HFFc6 (cell line): ENCODE results near the gene TLCD3B. TPM values are rescaled to one million over a fixed set of nuclear protein-coding genes. Genes with fewer than 3 reads are reported as not detected.

Experiments used
- DNase-seq: peaks from one replicate; pipeline ENCODE4 v3.0.0-alpha.2; 2018
- H3K27ac Mint-ChIP-seq: 2 replicates; pipeline ENCODE4 v1.8.0; 2020; ENCODE audit warnings: mild to moderate bottlenecking, mixed read lengths
- H3K27me3 Mint-ChIP-seq: 2 replicates; pipeline ENCODE4 v1.8.0; 2021; ENCODE audit warnings: mild to moderate bottlenecking, moderate library complexity, mixed read lengths; ENCODE audit not compliant: insufficient read depth
- H3K36me3 Mint-ChIP-seq: 2 replicates; pipeline ENCODE4 v1.8.0; 2021; ENCODE audit warnings: low read depth, mixed read lengths
- H3K4me1 Mint-ChIP-seq: 2 replicates; pipeline ENCODE4 v1.8.0; 2020; ENCODE audit warnings: low read depth, mixed read lengths
- H3K4me3 Mint-ChIP-seq: 2 replicates; pipeline ENCODE4 v1.8.0; 2020; ENCODE audit warnings: mild to moderate bottlenecking, moderate library complexity, mixed read lengths
- H3K9me3 Mint-ChIP-seq: 2 replicates; pipeline ENCODE4 v1.8.0; 2020; ENCODE audit warnings: mild to moderate bottlenecking, mixed read lengths
- total RNA-seq, 6 experiments: library from RNA; stranded (reverse); fragmentation: NEBNext Ultra II Directional; extraction: Animal tissue kit (Norgen Biotek cat#: 25700); gene quantifications; 2 replicates in 1 of 6; 3 replicates in 5 of 6; pipeline ENCODE4 v1.2.3, GENCODE V29; 2021
- TF ChIP-seq, protein P1 (sequence below): fragments of 200-600 bp; sonication (generic); IDR thresholded peaks from 2 replicates; pipeline ENCODE4 v1.5.0; 2021; ENCODE audit warnings: antibody characterized with exemption, mild to moderate bottlenecking

Gene TLCD3B
- total RNA-seq, 6 experiments from 2014 or later: 0.28 to 0.39 (median 0.33) TPM; not detected in 2

DNA sequence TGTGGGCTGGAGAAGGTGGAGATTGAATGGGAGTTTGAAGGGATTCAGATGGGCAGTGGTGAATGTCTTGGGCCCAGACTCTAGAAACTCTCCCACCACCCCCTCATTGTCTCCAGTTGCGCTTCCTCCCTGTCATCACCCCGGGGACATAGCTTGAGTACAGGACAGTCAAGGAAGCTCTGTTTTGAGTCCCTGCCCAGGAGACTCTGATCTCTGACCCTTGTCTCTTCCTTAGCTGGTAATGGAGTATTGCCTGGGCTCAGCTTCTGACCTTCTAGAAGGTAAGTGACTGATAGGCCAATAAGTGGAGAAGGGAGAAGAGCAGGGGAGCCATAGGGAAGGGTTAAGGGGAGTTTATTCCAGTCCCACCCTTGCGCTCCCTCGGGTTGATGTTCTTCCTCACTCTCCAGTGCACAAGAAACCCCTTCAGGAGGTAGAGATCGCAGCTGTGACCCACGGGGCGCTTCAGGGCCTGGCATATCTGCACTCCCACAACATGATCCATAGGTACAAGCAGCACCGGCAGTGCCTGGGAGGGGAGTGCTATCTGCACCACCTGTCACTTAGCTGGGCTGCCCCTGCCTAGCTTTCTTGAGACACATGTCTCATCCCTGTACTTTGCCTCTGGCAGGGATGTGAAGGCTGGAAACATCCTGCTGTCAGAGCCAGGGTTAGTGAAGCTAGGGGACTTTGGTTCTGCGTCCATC lies 52.4 kb downstream of the TLCD3B start:
- Mint-ChIP-seq H3K36me3 (peaks cover 19% of the 10 kb centered on the region), H3K9me3 (no peaks in the 10 kb centered on the region; the same call in 1 of the 2 replicates)
- DNase-seq: no peak

DNA sequence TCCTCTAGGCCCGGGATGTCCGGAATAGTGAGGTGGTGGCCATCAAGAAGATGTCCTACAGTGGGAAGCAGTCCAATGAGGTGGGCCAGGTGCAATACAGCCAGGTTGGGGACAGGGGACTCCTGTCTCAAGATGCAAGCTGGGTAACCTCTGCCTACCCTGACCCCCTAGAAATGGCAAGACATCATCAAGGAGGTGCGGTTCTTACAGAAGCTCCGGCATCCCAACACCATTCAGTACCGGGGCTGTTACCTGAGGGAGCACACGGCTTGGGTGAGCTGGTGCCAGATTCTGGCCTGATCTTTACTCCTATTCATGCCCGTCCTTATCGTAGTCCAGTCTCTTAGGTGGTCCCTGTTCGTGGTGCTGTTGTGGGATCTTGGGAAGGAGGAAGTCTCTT lies 53.0 kb downstream of the TLCD3B start:
- Mint-ChIP-seq H3K9me3 (peaks cover 5% of the 10 kb centered on the region; the same call in 1 of the 2 replicates), H3K4me1 (peaks cover 32% of the 10 kb centered on the region), H3K27me3 (peaks cover 8% of the 10 kb centered on the region; the same call in 1 of the 2 replicates), H3K36me3 (peaks cover 20% of the 10 kb centered on the region), H3K4me3 (no peak overlapping the region), H3K27ac (no peak overlapping the region)
- no peak for DNase-seq
- TF ChIP-seq, protein P1, sequence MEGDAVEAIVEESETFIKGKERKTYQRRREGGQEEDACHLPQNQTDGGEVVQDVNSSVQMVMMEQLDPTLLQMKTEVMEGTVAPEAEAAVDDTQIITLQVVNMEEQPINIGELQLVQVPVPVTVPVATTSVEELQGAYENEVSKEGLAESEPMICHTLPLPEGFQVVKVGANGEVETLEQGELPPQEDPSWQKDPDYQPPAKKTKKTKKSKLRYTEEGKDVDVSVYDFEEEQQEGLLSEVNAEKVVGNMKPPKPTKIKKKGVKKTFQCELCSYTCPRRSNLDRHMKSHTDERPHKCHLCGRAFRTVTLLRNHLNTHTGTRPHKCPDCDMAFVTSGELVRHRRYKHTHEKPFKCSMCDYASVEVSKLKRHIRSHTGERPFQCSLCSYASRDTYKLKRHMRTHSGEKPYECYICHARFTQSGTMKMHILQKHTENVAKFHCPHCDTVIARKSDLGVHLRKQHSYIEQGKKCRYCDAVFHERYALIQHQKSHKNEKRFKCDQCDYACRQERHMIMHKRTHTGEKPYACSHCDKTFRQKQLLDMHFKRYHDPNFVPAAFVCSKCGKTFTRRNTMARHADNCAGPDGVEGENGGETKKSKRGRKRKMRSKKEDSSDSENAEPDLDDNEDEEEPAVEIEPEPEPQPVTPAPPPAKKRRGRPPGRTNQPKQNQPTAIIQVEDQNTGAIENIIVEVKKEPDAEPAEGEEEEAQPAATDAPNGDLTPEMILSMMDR: no peak

More for the DNA sequence above, 52.4 kb downstream of the TLCD3B start:
- peaks cover 33% of the 10 kb centered on the region for H3K4me1 Mint-ChIP-seq
- no peak overlapping the region for H3K4me3 Mint-ChIP-seq
- H3K27me3 Mint-ChIP-seq: peaks cover 7% of the 10 kb centered on the region
- TF ChIP-seq, protein P1: no peak
- H3K27ac Mint-ChIP-seq: no peak overlapping the region

DNA sequence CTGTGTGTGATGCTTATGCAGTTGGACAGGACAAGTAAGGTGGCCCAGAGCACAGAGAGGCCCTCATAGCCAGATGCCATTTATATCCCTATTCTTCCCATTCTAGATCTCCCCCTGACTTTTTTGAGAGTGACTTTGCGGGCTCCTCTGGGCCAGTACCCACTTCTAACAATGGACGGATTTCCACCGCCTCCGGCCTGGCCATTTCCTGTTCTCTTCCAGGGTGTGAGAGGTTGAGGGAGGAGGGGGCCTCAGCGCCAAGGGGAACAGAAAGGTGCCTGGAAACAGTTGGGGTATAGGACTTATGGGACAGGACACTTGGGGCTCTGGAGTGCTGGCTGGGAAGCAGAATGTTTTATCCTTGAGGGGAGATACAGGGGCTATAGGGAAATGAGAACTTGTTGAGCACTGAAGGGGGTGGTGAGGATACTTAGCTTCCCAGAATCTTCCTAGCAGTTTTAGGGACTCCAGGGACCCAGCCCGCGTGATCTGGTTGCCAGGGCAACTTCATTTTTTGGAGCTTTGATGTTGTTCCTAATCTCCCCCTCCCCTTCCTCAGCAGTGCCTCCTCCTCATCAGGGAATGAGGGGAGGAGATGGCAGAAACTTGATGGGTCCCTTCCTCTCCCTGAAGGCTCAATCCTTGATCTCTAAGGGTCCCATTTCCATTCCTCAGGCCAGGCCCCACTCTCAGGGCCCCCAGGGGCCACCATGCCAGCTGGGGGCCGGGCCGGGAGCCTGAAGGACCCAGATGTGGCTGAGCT lies 53.8 kb downstream of the TLCD3B start:
- peaks cover 34% of the 10 kb centered on the region for H3K4me1 Mint-ChIP-seq
- H3K9me3 Mint-ChIP-seq: peaks cover 6% of the 10 kb centered on the region; the same call in 1 of the 2 replicates
- peaks cover 29% of the 10 kb centered on the region for H3K36me3 Mint-ChIP-seq
- TF ChIP-seq, protein P1: no peak
- H3K4me3 Mint-ChIP-seq: peak overlapping the region; percentile 93; the same call in 1 of the 2 replicates
- no peak overlapping the region; the same call in 1 of the 2 replicates for H3K27ac Mint-ChIP-seq
- peaks cover 8% of the 10 kb centered on the region; the same call in 1 of the 2 replicates for H3K27me3 Mint-ChIP-seq
- DNase-seq: no peak

DNA sequence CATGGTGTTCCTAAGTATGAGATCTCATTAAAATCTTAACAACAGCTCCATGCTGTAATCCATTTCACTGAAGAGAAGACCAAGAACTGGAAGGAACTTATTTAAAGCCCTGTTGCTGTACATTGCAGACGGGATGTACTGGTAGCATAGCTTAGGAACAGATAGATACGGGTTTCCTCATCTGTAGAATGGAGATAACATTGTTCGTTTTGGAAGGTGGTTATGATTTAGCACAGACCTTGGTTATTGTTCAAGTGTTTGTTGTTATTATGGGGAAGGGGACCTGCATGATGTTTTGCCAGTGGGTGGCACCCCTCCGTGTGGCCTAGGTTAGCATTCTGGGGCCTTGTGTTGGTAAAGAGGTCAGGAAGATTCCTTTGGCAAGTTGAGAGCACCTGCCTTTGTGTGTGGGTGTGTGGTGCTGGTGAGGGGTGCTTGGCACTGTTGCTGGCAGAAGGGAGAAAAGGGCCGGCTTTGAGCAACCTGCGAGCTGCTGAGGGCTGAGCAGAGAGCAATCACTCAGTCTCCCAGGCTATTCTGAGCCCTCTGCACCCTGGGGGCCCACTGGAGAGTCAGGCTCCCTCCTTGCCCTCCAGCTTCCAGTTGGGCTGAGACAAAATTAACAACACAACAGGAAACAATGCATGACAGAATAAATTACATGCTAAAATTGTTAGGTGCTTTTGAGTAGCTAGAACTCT lies 55.1 kb downstream of the TLCD3B start:
- no peak for DNase-seq
- TF ChIP-seq, protein P1: no peak
- peaks cover 6% of the 10 kb centered on the region; the same call in 1 of the 2 replicates for H3K9me3 Mint-ChIP-seq
- H3K27ac Mint-ChIP-seq: peak overlapping the region; percentile 93
- peaks cover 31% of the 10 kb centered on the region for H3K36me3 Mint-ChIP-seq
- H3K4me1 Mint-ChIP-seq: peaks cover 34% of the 10 kb centered on the region
- H3K4me3 Mint-ChIP-seq: peak overlapping the region; percentile 93
- peaks cover 8% of the 10 kb centered on the region; the same call in 1 of the 2 replicates for H3K27me3 Mint-ChIP-seq

DNA sequence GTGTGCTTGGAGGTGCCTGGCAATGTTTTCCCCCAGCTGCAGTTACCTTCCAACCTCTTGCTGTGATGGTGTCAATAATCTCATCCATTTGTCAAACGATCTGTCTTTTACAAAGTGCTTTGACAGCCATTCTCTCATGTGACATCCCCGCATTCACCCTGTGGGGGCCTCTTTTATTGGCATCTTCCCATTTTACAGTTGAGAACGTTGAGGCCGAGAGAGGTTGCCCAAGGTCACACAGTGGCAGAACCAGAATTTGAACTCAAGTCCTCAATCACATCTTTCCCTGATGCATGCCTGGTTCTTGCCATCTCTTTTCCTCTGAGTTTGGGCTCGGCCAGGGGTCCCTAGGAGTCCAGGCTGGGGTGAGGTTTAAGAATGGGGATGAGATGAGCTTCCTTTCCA lies 55.9 kb downstream of the TLCD3B start:
- Mint-ChIP-seq H3K9me3 (peaks cover 6% of the 10 kb centered on the region; the same call in 1 of the 2 replicates), H3K27ac (peak overlapping the region; percentile 93), H3K4me3 (peak overlapping the region; percentile 93), H3K36me3 (peaks cover 27% of the 10 kb centered on the region), H3K27me3 (peaks cover 8% of the 10 kb centered on the region; the same call in 1 of the 2 replicates), H3K4me1 (peaks cover 34% of the 10 kb centered on the region)
- TF ChIP-seq, protein P1: no peak
- DNase-seq: no peak
